Measurements from ENCODE around the gene DCLK1. TPM values are rescaled to one million over a fixed set of nuclear protein-coding genes. Genes with fewer than 3 reads are reported as not detected.

Gene DCLK1
- total RNA-seq, 2 donors from 2014 or later: 2.6 to 8.6 TPM

- no peaks in the 10 kb centered on the region for H3K4me1 ChIP-seq
- H3K27ac ChIP-seq: no peak overlapping the region
- WGBS, 2 donors: 55% methylated on average over 4 of the region's 4 CpGs
- DNase-seq: no peak
- intact Hi-C loops (cut with DNase I): no loop called here
- no peak overlapping the region for H3K4me3 ChIP-seq
- no peak for TF ChIP-seq CTCF (IDR thresholded peaks at IDR 0.05)
- TF ChIP-seq POLR2A (IDR thresholded peaks at IDR 0.05): no peak
- H3K36me3 ChIP-seq (replicated peaks in 1 of 2; ENCODE audit: insufficient read depth in 1 of 2, low read depth in 2 of 2): no peaks in the 10 kb centered on the region
- no peak for ATAC-seq
- H3K27me3 ChIP-seq: no peaks in the 10 kb centered on the region
- no peaks in the 10 kb centered on the region for H3K9me3 ChIP-seq
Observed at GRCh38 chr13:35884211-35884760, 246.9 kb downstream of the DCLK1 start.

- ATAC-seq: no peak
- TF ChIP-seq CTCF (IDR thresholded peaks at IDR 0.05) (no peak), POLR2A (IDR thresholded peaks at IDR 0.05) (no peak)
- H3K36me3 ChIP-seq (replicated peaks in 1 of 2; ENCODE audit: insufficient read depth in 1 of 2, low read depth in 2 of 2): no peaks in the 10 kb centered on the region
- no peak overlapping the region for H3K27ac ChIP-seq
- no peaks in the 10 kb centered on the region for H3K9me3 ChIP-seq
- no peak overlapping the region for H3K4me3 ChIP-seq
- no peak for DNase-seq
- 34 to 42% methylated on average over 10 of the region's 10 CpGs for WGBS, 2 donors
- no peaks in the 10 kb centered on the region for H3K27me3 ChIP-seq
- H3K4me1 ChIP-seq: no peaks in the 10 kb centered on the region
- intact Hi-C loops (cut with DNase I): no loop called here
Observed at GRCh38 chr13:35882722-35883497, 248.3 kb downstream of the DCLK1 start.

GRCh38 chr13:35881360-35881759 is 249.8 kb downstream of the DCLK1 start:
- Histone ChIP-seq H3K4me3 (no peak overlapping the region), H3K27ac (no peak overlapping the region), H3K36me3 (replicated peaks in 1 of 2; ENCODE audit: insufficient read depth in 1 of 2, low read depth in 2 of 2) (no peaks in the 10 kb centered on the region), H3K9me3 (no peaks in the 10 kb centered on the region), H3K4me1 (no peaks in the 10 kb centered on the region), H3K27me3 (no peaks in the 10 kb centered on the region)
- DNase-seq: no peak
- no peak for TF ChIP-seq CTCF (IDR thresholded peaks at IDR 0.05)
- TF ChIP-seq POLR2A (IDR thresholded peaks at IDR 0.05): no peak
- 47 to 50% methylated on average over 1 of the region's 1 CpG for WGBS, 2 donors
- no peak for ATAC-seq
- intact Hi-C loops (cut with DNase I): no loop called here

GRCh38 chr13:35879111-35879510 is 252.1 kb downstream of the DCLK1 start:
- DNase-seq (no peak), ATAC-seq (no peak)
- WGBS, 2 donors: 42 to 67% methylated on average over 4 of the region's 4 CpGs
- Histone ChIP-seq H3K27me3 (no peaks in the 10 kb centered on the region), H3K9me3 (no peaks in the 10 kb centered on the region), H3K4me1 (no peaks in the 10 kb centered on the region), H3K27ac (no peak overlapping the region), H3K4me3 (no peak overlapping the region), H3K36me3 (replicated peaks in 1 of 2; ENCODE audit: insufficient read depth in 1 of 2, low read depth in 2 of 2) (no peaks in the 10 kb centered on the region)
- TF ChIP-seq POLR2A (IDR thresholded peaks at IDR 0.05): no peak
- TF ChIP-seq CTCF (IDR thresholded peaks at IDR 0.05): no peak
- intact Hi-C loops (cut with DNase I): no loop called here

- no peak overlapping the region for H3K27ac ChIP-seq
- H3K4me1 ChIP-seq: no peaks in the 10 kb centered on the region
- no peaks in the 10 kb centered on the region for H3K27me3 ChIP-seq
- no peak overlapping the region for H3K4me3 ChIP-seq
- DNase-seq: no peak
- intact Hi-C loops (cut with DNase I): no loop called here
- no peaks in the 10 kb centered on the region for H3K9me3 ChIP-seq
- ATAC-seq: no peak
- H3K36me3 ChIP-seq (replicated peaks in 1 of 2; ENCODE audit: insufficient read depth in 1 of 2, low read depth in 2 of 2): no peaks in the 10 kb centered on the region
- TF ChIP-seq POLR2A (IDR thresholded peaks at IDR 0.05): no peak
- TF ChIP-seq CTCF (IDR thresholded peaks at IDR 0.05): no peak
- WGBS, 2 donors: 69 to 70% methylated on average over 1 of the region's 1 CpG
Observed at GRCh38 chr13:35876601-35877000, 254.6 kb downstream of the DCLK1 start.

All from body of pancreas (tissue), 4 donors.